AG04449 (cell line): ENCODE results near the gene DCDC2.
"Not testable (repeated sequence)": the region's sequence is repeated elsewhere in the genome, so short reads cannot be mapped to it uniquely, and the experiment has no call there.

Experiments
- CTCF ChIA-PET: fragments of 350-600 bp; formaldehyde crosslinking; extraction: SDS; loops from one replicate; lab custom pipeline; 2021; ENCODE audit warnings: antibody characterized with exemption; lab: Yijun Ruan, JAX
- POLR2A ChIA-PET: fragments of 400-600, 350-600 bp; formaldehyde crosslinking; extraction: SDS; loops from one replicate; lab custom pipeline; 2020; ENCODE audit warnings: antibody characterized with exemption, inconsistent platforms; lab: Yijun Ruan, JAX
- DNase-seq: peaks from one replicate; pipeline ENCODE4 v3.0.0-alpha.2; 2010; ENCODE audit warnings: low read depth, low spot score
- H3K4me3 ChIP-seq: 2 replicates; pipeline ENCODE4 v1.5.1; 2011; ENCODE audit warnings: low read depth, mild to moderate bottlenecking, control low read depth, low read length
- TF ChIP-seq, protein P1 (sequence below): IDR thresholded peaks from one replicate; pipeline ENCODE4 v1.5.1; 2011; ENCODE audit warnings: mild to moderate bottlenecking, moderate library complexity, low read length, control low read depth, inconsistent platforms; ENCODE audit not compliant: insufficient read depth; ENCODE audit errors: missing control alignments

Gene DCDC2

DNA sequence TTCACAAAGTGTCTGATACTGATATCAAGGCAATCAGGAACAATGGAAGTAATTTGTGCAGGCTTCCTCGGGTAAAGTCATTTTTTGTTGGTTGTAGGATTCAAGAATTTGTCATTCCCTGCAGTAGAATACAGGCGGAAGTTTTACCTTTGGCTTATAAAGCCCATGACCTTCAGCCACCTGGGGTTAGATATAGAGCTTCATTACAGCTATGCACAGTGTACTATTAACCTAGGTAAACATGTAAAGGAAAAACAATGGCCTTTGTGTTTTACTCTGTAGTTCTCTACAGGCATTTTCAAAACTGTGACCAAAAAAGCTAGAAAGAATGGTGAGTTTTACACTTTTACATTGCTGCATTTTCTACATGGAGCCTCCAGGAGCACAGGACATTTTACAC, 116.9 kb downstream of the DCDC2 start:
- no peak overlapping the region for H3K4me3 ChIP-seq
- CTCF ChIA-PET, result no interaction called here
- no peak for DNase-seq
- TF ChIP-seq, protein P1, sequence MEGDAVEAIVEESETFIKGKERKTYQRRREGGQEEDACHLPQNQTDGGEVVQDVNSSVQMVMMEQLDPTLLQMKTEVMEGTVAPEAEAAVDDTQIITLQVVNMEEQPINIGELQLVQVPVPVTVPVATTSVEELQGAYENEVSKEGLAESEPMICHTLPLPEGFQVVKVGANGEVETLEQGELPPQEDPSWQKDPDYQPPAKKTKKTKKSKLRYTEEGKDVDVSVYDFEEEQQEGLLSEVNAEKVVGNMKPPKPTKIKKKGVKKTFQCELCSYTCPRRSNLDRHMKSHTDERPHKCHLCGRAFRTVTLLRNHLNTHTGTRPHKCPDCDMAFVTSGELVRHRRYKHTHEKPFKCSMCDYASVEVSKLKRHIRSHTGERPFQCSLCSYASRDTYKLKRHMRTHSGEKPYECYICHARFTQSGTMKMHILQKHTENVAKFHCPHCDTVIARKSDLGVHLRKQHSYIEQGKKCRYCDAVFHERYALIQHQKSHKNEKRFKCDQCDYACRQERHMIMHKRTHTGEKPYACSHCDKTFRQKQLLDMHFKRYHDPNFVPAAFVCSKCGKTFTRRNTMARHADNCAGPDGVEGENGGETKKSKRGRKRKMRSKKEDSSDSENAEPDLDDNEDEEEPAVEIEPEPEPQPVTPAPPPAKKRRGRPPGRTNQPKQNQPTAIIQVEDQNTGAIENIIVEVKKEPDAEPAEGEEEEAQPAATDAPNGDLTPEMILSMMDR, result no peak
- POLR2A ChIA-PET, result no interaction called here

DNA sequence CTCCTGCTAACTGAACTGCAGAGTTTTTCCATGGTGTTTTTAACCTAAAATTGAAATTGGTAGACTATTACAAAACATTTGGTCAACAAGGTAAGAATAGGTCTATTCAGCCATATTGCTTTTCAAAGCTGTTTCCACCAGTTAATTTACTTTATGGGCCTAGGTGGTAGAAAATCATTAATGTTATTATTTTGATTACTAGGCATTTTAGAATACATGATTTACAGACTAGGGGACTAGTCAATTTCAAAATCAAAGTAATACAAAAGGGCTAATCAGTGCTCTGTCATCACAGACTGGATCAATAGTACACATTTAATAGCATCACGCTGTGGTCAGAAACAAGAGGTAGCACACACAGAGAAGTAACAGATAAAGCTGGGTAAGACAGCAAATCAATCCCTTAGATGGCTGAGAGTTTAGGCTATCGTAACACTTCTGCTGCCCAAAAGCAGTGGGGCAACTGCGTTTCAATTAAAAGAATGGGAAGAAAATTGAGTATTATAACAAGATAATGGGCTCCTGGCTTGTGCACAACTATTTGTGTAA, 117.4 kb downstream of the DCDC2 start:
- no peak for DNase-seq

DNA sequence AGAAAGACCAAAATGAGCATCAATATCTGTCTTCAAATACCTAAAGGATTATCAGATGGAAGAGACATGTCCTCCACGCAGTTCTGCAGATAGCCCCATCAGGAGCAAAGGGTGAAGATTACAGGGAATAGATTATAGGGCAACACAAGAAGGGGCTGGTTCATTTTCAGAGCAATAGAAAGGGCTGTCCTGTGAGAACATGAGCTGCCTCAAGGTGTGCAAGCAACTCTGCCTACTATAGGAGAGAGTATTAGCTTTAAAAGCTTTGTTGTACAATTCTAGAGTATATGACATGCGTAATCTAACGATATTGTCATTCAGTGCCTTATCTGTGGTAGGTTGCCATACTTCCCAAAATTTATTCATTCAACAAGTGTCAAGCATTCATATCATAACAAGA, 119.2 kb downstream of the DCDC2 start:
- TF ChIP-seq, protein P1, result no peak
- CTCF ChIA-PET, result no interaction called here
- POLR2A ChIA-PET, result no interaction called here
- DNase-seq, result no peak
- no peak overlapping the region for H3K4me3 ChIP-seq

More for the DNA sequence above, 117.4 kb downstream of the DCDC2 start:
- CTCF ChIA-PET, result no interaction called here
- POLR2A ChIA-PET, result no interaction called here
- H3K4me3 ChIP-seq, result no peak overlapping the region
- TF ChIP-seq, protein P1, result no peak

DNA sequence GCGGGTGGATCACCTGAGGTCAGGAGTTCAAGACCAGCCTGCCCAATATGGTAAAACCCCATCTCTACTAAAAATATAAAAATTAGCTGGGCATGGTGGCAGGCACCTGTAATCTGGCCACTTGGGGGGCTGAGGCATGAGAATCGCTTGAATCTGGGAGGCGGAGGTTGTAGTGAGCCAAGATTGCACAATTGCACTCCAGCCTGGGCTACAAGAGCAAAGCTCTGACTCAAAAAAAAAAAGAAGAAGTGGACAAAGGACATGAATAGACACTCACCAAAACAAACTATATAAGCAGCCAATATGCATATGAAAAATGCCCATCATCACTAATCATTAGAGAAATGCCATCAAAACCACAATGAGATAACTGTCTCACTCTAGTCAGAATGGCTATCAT, 121.1 kb downstream of the DCDC2 start:
- CTCF ChIA-PET, DNase-seq, H3K4me3 ChIP-seq, POLR2A ChIA-PET: not testable (repeated sequence)

DNA sequence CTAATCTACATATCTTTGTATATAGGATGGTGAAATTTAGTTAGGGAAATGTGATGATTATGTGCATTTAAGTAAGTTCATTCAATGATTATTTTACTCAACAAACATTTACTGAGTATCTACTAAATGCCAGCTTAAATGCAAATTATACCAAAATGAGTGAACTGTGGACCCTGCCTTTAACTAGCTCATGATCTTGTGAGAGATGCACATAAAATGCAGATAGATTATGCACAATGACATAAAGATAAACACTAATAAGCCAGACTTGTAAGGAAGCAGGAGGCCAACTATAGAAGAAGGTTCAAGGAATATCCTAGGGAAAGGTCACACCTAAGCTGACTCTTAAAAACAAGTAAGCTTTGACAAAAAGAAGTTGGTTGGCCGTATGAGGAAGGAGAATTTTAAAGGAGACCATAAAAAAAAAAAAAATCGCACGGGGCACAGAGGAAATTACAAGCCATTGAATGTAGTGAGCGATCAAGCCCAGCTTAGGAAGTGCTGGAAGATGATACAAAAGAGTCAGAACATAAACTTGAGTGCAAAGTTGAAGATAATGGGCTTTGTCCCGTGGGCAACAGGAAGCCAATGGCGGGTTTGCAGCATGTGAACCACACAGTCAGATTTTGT, 123.9 kb downstream of the DCDC2 start:
- TF ChIP-seq, protein P1, result no peak
- no peak overlapping the region for H3K4me3 ChIP-seq
- DNase-seq, result no peak
- POLR2A ChIA-PET, result no interaction called here
- CTCF ChIA-PET, result no interaction called here

DNA sequence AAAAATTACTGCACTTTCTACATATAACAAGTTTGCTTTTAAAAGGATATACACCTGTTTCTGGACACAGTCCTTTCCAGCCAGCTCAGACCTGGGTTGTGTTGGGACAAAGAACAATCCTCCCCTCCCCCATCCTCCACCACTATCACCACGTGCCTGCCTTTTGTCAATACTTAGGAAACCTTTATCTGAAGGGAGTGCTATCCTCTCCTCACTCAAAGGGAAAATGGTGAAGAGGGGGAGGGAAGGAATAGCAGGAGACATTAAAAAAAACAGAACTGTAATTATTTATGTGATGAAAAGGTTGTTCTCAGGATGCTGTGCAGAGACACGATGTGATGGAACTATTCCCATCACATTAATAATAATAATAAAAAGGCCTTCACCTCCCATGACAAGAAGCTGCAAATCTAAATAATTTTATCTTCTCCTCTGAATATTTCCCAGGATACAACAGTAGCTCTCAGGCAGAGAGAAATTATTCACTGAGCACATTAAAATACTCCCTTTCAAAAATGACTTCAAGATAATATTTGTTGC, 126.4 kb downstream of the DCDC2 start:
- POLR2A ChIA-PET, result no interaction called here
- CTCF ChIA-PET, result no interaction called here
- TF ChIP-seq, protein P1, result no peak
- DNase-seq, result no peak
- no peak overlapping the region for H3K4me3 ChIP-seq
